Measurements from ENCODE around the gene NOS1AP.

NOS1AP gene

GRCh38 chr1:162367772-162368171, 298.3 kb downstream of the NOS1AP start:
- no peak for DNase-seq (ENCODE audit: low spot score)

GRCh38 chr1:162368451-162368850, 299.0 kb downstream of the NOS1AP start:
- DNase-seq (ENCODE audit: low spot score), result no peak

DNA sequence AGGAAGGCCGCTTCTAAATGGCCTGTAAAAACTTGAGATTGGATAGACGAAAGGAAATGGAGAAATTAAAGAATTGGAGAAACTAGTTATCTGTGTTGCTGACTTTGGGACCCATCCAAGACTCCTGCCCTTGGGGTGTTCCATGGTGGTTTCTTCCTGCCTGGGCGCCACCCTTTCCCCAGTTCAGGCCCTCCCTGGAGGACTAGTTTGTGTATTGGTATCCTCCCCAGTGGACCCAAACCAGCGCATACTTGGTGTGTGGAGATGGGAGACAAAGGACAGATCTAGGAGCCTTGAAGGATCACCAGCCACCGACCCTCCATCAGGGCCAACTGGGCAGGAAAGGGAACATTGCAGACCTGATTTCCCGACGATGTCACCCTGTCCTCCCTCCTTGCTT, 300.1 kb downstream of the NOS1AP start:
- DNase-seq (ENCODE audit: low spot score), result no peak

DNA sequence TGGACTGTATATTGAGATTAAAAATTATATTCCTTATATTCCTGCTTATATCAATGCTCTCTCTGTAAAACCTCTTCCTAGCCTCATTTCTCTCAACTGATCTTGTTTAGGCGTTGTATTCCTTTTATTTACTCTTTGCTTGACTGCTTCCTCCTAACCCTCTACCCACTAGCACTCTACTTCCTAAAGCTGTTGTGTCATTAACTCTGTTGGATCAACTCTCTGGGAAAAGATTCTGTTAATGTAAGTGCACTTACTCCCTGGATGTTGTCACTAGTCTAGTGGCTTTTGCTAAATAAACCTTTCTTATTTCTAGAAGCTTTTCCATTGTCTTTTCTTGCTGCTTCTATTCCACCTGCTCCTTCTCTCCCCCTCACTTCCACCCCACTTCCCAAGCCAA, 300.7 kb downstream of the NOS1AP start:
- DNase-seq (ENCODE audit: low spot score), result no peak

DNA sequence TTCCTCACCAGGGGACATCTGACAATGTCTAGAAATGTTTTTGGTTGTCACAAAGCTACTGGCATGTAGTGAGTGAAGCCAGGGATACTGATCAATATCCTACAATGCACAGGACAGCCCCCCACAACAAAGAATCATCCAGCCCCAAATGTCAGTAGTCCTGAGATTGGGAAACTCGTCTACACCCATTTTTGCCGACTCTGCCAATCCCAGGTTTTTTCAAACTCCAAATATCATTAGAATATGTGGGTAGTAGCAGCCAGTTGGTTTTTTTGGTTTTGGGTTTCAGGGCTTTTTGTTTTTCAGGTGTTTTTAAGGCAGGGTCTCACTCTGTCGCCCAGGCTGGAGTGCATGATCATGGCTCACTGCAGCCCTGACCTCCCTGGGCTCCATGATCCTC, 301.2 kb downstream of the NOS1AP start:
- DNase-seq (ENCODE audit: low spot score), result no peak

DNA sequence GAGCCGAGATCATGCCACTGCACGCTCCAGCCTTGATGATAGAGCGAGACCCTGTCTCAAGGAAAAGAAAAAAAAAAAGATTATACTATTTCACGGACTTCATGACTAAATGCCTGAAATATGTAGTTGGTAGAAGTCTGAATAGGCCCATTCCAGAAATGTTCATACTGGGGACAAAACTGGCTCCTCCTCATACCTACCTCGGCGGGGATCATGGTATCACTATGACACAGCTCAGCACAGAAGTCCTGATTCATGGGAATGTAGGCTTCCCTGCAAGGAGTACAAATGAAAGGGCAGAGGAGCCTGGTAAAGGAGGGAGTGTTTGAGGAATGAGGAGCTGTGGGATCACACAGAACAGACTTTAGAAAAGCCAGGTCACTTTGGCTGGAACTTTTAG, 302.1 kb downstream of the NOS1AP start:
- DNase-seq (ENCODE audit: low spot score), result no peak

- DNase-seq (ENCODE audit: low spot score), result no peak
These were observed 302.9 kb downstream of the NOS1AP start for GRCh38 chr1:162372159-162373071.

GRCh38 chr1:162373072-162373427, 303.6 kb downstream of the NOS1AP start:
- no peak for DNase-seq (ENCODE audit: low spot score)

GRCh38 chr1:162373541-162374260, 304.2 kb downstream of the NOS1AP start:
- DNase-seq (ENCODE audit: low spot score), result no peak

DNA sequence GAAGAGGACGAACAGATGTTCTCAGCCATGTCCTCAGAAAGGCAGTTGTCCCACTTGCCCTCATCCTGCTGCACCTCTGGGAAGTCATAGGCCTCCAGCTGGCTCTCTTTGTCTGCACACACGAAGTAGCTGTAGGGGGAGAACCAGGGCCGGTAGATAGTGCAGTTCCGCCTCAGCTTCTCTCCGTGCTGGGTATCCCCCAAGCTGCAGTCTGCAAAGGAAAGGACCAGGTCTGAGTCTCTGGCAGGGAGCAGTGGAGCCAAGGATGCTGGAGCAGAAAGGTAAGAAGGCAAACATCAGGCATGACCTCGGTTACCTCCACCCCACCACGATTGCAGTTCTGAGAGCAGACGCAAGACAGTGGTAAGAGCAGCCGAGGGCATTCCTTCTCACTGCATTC, 304.9 kb downstream of the NOS1AP start:
- no peak for DNase-seq (ENCODE audit: low spot score)

GRCh38 chr1:162375463-162375862, 306.0 kb downstream of the NOS1AP start:
- no peak for DNase-seq (ENCODE audit: low spot score)

- DNase-seq (ENCODE audit: low spot score), result no peak
These were observed 307.2 kb downstream of the NOS1AP start, which contains the start of gene SPATA46 for GRCh38 chr1:162376691-162377090. SPATA46 (minus strand) TSS chr1:162376854; CDS start chr1:162376790, 64 bp downstream.

GRCh38 chr1:162380061-162380846, 310.8 kb downstream of the NOS1AP start:
- DNase-seq (ENCODE audit: low spot score), result no peak

GRCh38 chr1:162381383-162381782, 311.9 kb downstream of the NOS1AP start, which contains the start of gene C1orf226:
C1orf226 (plus strand) TSS chr1:162381728; CDS start chr1:162381902, 174 bp downstream.
- DNase-seq (ENCODE audit: low spot score), result no peak

DNA sequence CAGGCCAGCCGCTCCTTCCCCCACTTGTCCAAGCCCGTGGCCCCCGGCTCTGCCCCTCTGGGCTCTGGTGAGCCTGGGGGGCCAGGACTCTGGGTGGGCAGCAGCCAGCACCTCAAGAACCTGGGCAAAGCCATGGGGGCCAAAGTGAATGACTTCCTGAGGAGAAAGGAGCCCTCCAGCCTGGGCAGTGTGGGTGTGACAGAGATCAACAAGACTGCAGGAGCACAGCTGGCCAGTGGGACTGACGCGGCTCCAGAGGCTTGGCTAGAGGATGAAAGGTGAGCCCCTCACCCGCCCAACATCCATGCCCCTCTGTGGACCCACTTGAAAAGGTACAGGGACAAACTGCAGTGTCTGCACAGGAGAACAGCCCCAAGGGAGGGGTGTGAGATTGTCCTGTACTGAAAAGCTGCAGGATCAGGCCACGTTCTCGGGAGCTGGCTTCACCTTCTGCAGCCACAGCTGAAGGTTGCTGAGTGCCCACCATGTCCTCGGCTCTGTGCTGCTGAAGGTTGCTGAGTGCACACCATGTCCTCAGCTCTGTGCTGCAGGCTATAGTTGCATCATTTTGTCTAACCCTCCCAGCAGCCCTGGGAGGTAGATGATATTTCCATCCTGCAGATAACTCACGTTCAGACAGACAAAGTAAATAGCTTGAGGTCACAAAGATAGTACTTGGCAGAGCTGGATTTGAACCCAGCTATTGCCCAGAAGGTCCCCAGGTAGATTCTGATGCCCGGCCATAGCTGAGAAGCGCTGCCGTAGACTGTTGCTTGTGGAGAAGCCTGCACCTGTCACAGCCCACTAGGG, 312.7 kb downstream of the NOS1AP start:
- no peak for DNase-seq (ENCODE audit: low spot score)

GRCh38 chr1:162383091-162383490, 313.6 kb downstream of the NOS1AP start:
- DNase-seq (ENCODE audit: low spot score), result no peak

- DNase-seq (ENCODE audit: low spot score), result no peak
These were observed 314.0 kb downstream of the NOS1AP start for GRCh38 chr1:162383516-162383915.

DNA sequence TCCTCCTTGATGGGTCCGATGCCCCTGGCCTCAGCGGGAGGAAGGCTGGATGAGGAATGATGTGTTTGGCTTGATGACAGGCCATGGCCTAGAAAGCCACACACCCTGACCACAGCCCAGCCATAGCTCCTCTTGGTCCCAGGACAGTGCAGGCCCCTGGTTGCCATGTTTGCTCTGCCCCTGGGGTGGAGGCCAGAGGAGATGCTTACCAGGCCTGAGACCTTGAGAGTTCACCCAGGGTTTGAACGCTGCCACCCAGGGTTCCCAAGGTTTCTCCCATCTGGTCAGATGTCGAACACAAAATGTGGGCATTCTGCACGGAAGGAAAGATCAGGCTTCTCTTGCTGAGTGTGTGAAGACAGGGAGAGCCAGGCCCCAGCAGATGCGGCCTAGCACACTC, 314.6 kb downstream of the NOS1AP start:
- no peak for DNase-seq (ENCODE audit: low spot score)

DNA sequence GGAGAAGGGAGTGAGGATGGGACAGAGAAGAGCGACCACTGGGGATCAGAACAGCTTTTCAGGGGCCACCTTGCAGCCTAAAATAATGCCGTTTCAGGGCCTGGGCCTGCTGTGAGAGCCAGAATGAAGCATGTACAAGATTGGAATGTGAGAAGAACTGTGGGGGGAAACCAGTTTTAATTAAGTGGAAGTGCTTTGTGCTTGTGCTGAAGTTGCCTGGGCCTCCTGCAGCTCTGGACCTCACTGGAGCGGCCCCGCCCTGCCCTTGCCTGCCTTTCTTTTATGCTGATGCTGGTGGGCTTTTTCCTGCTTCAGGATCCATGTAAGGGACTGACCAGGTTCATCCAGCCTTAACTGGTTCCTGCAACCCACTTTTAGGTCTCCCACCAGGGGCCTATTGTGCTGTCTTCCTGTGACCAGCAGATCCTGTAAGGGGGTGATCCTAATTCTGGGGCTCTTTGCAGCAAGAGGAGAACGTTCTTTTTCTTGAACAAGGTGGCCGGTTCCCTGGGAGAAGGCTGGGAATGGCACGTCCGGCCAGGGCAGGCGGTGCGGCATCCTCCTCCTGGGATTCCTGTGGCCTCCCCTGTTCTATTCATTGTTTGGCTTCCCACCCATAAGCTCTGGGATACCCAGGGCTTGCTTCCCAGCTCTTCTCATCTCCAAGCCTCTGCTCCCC, 315.2 kb downstream of the NOS1AP start:
- no peak for DNase-seq (ENCODE audit: low spot score)

DNA sequence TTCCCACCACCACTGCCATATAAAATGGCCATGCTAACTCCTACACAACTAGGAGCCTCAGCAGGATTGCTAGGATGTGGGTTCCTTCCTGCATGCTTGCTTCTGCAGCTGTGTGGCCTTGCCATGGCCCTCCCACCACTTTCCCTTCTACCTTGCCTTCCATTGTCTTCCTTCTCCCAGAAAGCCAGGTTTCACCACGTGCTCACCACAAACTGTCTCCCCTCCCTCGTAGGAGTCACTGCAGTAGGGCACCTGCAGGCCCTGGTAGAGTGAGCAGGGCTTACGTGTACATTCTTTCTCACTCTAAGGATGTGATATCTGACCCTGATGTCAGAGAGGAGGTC, 315.8 kb downstream of the NOS1AP start:
- DNase-seq (ENCODE audit: low spot score), result no peak

- no peak for DNase-seq (ENCODE audit: low spot score)
These were observed 316.2 kb downstream of the NOS1AP start for GRCh38 chr1:162385702-162386101.
